Endothelial cell of umbilical vein (primary cell): ENCODE data around the gene CELA2B. TPM values are rescaled to one million over a fixed set of nuclear protein-coding genes. Genes with fewer than 3 reads are reported as not detected.
"Not testable (repeated sequence)": the region's sequence is repeated elsewhere in the genome, so short reads cannot be mapped to it uniquely, and the experiment has no call there.

Source experiments
- BruUV-seq: library from RNA; stranded (reverse); fragments of 400-500 nt; replicated peaks from 2 replicates; lab custom pipeline; 2021; lab: Mats Ljungman, UMichigan
- CTCF ChIA-PET: fragments of 300-600, 350-600 bp; sonication (Branson Sonifier 250); formaldehyde crosslinking; loops from one replicate; lab custom pipeline; 2021; ENCODE audit warnings: antibody characterized with exemption, inconsistent platforms; lab: Charles Lee
- POLR2A ChIA-PET: fragments of 300-600, 350-600 bp; sonication (Branson Sonifier 250); formaldehyde crosslinking; loops from one replicate; lab custom pipeline; 2021; ENCODE audit warnings: antibody characterized with exemption, inconsistent platforms; lab: Charles Lee
- DNase-seq: peaks from one replicate; pipeline ENCODE4 v3.0.0-alpha.2; 2011; ENCODE audit warnings: low read depth, low spot score
- FAIRE-seq: peaks from 2 replicates; lab custom pipeline; 2011; peaks lifted over from hg19 to GRCh38; lab: Jason Lieb, UNC
- H2AFZ ChIP-seq: 2 replicates; pipeline ENCODE4 v1.6.0; 2012; ENCODE audit warnings: low read depth, low read length, control low read depth, inconsistent platforms
- H3K27ac ChIP-seq: 2 replicates; pipeline ENCODE4 v1.5.1; 2011; ENCODE audit warnings: low read depth, mild to moderate bottlenecking, control low read depth, low read length, moderate library complexity; ENCODE audit not compliant: insufficient read depth
- H3K27me3 ChIP-seq, 2 experiments: 2 replicates each; pipeline versions ENCODE4 v1.6.0 to v1.6.1; 2011; ENCODE audit warnings: low read length in 2 of 2, mixed read lengths in 1 of 2; ENCODE audit not compliant: control insufficient read depth in 2 of 2, insufficient read depth in 2 of 2
- H3K36me3 ChIP-seq, 2 experiments: 2 replicates in 1 of 2; 3 replicates in 1 of 2; pipeline ENCODE4 v1.5.1; 2011; ENCODE audit warnings: low read length in 2 of 2, mild to moderate bottlenecking in 1 of 2, moderate library complexity in 1 of 2; ENCODE audit not compliant: control insufficient read depth in 2 of 2, insufficient read depth in 2 of 2; ENCODE audit errors: extremely low read depth in 1 of 2
- H3K4me1 ChIP-seq: 3 replicates; pipeline ENCODE4 v1.5.1; 2011; ENCODE audit warnings: mild to moderate bottlenecking, low read length; ENCODE audit not compliant: control insufficient read depth, insufficient read depth; ENCODE audit errors: extremely low read depth
- H3K4me2 ChIP-seq: 2 replicates; pipeline ENCODE4 v1.6.1; 2011; ENCODE audit warnings: low read length, control low read depth, mixed read lengths; ENCODE audit not compliant: insufficient read depth
- H3K4me3 ChIP-seq, 3 experiments: fragments of 200-600 bp in 1 of 3; sonication (generic), shearing (Covaris generic) in 1 of 3; replicated peaks in 1 of 3; 2 replicates each; pipeline ENCODE4 v1.5.1; 2011 to 2016; ENCODE audit warnings: control low read depth in 3 of 3, low read length in 3 of 3, mild to moderate bottlenecking in 2 of 3, inconsistent platforms in 1 of 3, low read depth in 1 of 3, moderate library complexity in 1 of 3; ENCODE audit not compliant: insufficient read depth in 1 of 3
- H3K79me2 ChIP-seq: 2 replicates; pipeline ENCODE4 v1.6.0; 2012; ENCODE audit warnings: low read length, inconsistent platforms; ENCODE audit not compliant: control insufficient read depth, insufficient read depth
- H3K9ac ChIP-seq: replicated peaks from 2 replicates; pipeline ENCODE3; 2011; ENCODE audit warnings: low read length, control low read depth; ENCODE audit not compliant: insufficient read depth; ENCODE audit errors: extremely low read depth
- H3K9me1 ChIP-seq: replicated peaks from 3 replicates; pipeline ENCODE4 v1.6.0; 2011; ENCODE audit warnings: mild to moderate bottlenecking, low read length; ENCODE audit not compliant: control insufficient read depth, insufficient read depth; ENCODE audit errors: extremely low read depth
- H3K9me3 ChIP-seq: replicated peaks from 2 replicates; pipeline ENCODE4 v1.5.1; 2012; ENCODE audit warnings: low read length, inconsistent platforms; ENCODE audit not compliant: control insufficient read depth, insufficient read depth
- H4K20me1 ChIP-seq: replicated peaks from 2 replicates; pipeline ENCODE3; 2011; ENCODE audit warnings: mild to moderate bottlenecking, low read length; ENCODE audit not compliant: control insufficient read depth, insufficient read depth; ENCODE audit errors: extremely low read depth
- dilution Hi-C: fragments of 300-500 bp; cut with MboI; formaldehyde crosslinking; loops from one replicate; pipeline ENCODE4 v1.15.0; 2019; ENCODE audit warnings: low sequenced_read_pairs; ENCODE audit not compliant: extremely low pct_ligation_motif_present
- intact Hi-C: fragments of 100-400 bp; cut with micrococcal nuclease; formaldehyde crosslinking; loops from one replicate; pipeline ENCODE4 v1.10.0; 2022
- polyA plus RNA-seq, 4 experiments: library from polyadenylated mRNA; depleted of rRNA in 3 of 4; stranded (reverse) in 3 of 4; unstranded in 1 of 4; fragments of >200 nt; gene quantifications; 2 replicates each; pipeline versions ENCODE4 v1.2.1 to v1.2.3, GENCODE V29; 2011 to 2012; ENCODE audit warnings: missing spikeins in 1 of 4
- total RNA-seq: library from RNA; stranded (reverse); gene quantifications from 2 replicates; pipeline ENCODE4 v1.2.3, GENCODE V29; 2021
- TF ChIP-seq, protein P1 (sequence below), 2 donors: IDR thresholded peaks; 1 replicate in 1 of 2; 2 replicates in 1 of 2; pipeline ENCODE4 v1.5.1; 2011; ENCODE audit warnings: low read length in 2 of 2, mild to moderate bottlenecking in 2 of 2, moderate library complexity in 2 of 2, control low read depth in 1 of 2, inconsistent platforms in 1 of 2, low read depth in 1 of 2; ENCODE audit not compliant: insufficient read depth in 1 of 2; ENCODE audit errors: extremely low read depth in 1 of 2

Gene CELA2B
- total and polyA plus RNA-seq, 2 donors (not counting 3 experiments of a cell fraction or from before 2014, with no cell fraction given), result not detected

DNA sequence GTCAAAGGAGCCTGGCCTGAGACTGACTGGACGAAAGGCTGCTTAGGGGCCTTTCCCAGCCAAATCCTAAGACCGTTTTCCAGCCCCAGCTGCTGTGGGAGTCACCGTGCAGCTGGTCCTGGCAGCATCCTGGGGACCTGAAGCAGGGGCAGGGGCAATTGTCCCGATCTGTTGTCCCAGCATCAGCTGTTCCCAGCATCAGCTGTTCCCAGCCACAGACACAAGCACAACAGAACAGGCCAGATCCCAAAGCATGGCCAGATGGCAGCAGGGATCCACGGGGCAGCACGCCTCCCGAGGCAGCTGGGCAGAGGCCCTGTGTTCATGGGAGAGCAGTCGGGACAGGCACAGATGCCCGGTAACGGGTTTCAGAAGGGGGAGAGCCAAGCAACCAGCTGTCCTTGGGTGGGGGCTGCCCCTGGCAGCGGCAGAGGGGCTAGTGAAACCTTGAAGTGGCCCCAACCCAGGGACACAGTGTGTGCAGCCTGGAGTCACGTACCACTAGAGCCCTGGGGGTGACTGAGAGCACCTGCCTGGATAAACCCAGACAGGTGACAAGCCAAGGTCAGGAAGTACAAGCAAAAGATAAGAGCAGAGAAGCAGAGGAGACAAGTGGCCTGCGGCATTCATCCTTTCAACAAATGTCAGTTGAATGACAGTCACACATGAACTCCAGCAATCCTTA is 13.3 kb downstream of the CELA2B start:
- Histone ChIP-seq H3K4me2 (no peak overlapping the region), H3K9me3 (no peaks in the 10 kb centered on the region), H3K4me3 (no peak overlapping the region), H3K36me3 (peaks cover 0 to 3% of the 10 kb centered on the region in 2 experiments), H3K27me3 (no peaks in the 10 kb centered on the region), H4K20me1 (no peaks in the 10 kb centered on the region), H3K27ac (no peak overlapping the region), H2AFZ (no peak overlapping the region), H3K79me2 (no peaks in the 10 kb centered on the region), H3K9me1 (no peaks in the 10 kb centered on the region), H3K4me1 (peaks cover 7% of the 10 kb centered on the region), H3K9ac (no peak overlapping the region)
- TF ChIP-seq, protein P1, sequence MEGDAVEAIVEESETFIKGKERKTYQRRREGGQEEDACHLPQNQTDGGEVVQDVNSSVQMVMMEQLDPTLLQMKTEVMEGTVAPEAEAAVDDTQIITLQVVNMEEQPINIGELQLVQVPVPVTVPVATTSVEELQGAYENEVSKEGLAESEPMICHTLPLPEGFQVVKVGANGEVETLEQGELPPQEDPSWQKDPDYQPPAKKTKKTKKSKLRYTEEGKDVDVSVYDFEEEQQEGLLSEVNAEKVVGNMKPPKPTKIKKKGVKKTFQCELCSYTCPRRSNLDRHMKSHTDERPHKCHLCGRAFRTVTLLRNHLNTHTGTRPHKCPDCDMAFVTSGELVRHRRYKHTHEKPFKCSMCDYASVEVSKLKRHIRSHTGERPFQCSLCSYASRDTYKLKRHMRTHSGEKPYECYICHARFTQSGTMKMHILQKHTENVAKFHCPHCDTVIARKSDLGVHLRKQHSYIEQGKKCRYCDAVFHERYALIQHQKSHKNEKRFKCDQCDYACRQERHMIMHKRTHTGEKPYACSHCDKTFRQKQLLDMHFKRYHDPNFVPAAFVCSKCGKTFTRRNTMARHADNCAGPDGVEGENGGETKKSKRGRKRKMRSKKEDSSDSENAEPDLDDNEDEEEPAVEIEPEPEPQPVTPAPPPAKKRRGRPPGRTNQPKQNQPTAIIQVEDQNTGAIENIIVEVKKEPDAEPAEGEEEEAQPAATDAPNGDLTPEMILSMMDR (IDR thresholded peaks at IDR 0.05; ENCODE audit: extremely low read depth in 1 of 2, insufficient read depth in 1 of 2, low read depth in 1 of 2, low read length in 2 of 2), result no peak
- ChIA-PET POLR2A (no interaction called here), CTCF (no interaction called here)
- DNase-seq, result no peak
- dilution Hi-C loops (no loop called here), intact Hi-C loops (no loop called here)
- no peak for FAIRE-seq
- no TSS peak for BruUV-seq

DNA sequence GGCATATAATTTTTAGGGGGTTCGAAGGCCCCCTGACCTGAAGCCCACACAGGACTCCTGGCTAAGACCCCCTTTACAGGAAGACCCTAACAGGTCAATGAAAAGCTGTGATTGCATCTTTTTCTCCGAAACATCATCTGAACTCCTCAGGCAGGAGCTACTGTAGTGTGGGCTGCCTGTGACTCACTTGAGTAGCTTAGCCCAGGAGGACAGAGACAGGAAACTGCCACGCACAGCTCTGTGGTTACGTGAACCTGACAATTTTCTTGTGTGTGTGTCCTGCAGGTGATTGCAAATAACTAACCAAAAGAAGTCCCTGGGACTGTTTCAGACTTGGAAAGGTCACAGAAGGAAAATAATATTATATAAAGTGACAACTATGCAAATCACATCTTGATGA is 15.1 kb downstream of the CELA2B start:
- dilution Hi-C loops, DNase-seq: not testable (repeated sequence)
- peak; percentile 69 for FAIRE-seq

More for the DNA sequence above, 15.1 kb downstream of the CELA2B start:
- H3K9me1 ChIP-seq, intact Hi-C loops, H3K4me2 ChIP-seq, BruUV-seq, H4K20me1 ChIP-seq, H3K9ac ChIP-seq, H3K27ac ChIP-seq, H3K27me3 ChIP-seq, H3K79me2 ChIP-seq, POLR2A ChIA-PET, H3K4me1 ChIP-seq, H3K4me3 ChIP-seq, H3K9me3 ChIP-seq, H3K36me3 ChIP-seq, H2AFZ ChIP-seq: not testable (repeated sequence)
- CTCF ChIA-PET, result interaction anchor here (0.6 kb wide), 1 partner anchor 26 kb away, joined by 5 read pairs; no protein-coding TSS in a partner anchor
